ENCODE measurements around the gene SRMS.

Gene SRMS

DNA sequence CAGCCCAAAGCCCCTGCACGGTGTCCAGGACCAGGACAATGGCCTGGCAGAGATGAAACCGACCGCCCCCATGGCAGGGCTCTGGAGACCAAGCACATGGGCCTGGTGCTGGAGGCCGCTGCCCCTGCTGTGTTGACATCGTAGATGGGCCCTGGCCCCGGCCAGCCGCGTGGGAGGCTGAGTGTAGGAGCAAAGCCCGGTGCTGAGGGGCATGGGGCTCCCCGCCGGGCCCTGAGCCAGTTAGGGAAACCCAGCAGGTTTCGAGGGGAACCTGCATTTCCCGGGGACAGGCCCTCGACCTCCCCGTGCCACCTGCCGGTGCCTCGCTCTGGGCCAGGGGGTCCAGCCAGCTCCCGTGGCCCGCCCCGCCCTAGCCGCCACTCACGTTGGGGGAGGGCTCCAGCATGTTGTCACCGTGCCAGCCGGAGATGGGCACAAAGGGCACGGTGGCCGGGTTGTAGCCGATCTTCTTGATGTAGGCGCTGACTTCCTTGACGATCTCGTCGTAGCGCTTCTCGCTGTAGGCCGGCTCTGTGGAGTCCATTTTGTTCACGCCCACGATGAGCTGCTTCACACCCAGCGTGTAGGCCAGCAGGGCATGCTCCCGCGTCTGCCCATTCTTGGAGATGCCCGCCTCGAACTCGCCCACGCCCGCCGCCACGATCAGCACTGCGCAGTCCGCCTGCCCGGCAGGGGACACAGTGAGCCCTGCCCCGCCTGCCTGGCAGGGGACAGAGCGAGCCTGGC is 53.0 kb downstream of the SRMS start:
- TF ChIP-seq, protein P1, sequence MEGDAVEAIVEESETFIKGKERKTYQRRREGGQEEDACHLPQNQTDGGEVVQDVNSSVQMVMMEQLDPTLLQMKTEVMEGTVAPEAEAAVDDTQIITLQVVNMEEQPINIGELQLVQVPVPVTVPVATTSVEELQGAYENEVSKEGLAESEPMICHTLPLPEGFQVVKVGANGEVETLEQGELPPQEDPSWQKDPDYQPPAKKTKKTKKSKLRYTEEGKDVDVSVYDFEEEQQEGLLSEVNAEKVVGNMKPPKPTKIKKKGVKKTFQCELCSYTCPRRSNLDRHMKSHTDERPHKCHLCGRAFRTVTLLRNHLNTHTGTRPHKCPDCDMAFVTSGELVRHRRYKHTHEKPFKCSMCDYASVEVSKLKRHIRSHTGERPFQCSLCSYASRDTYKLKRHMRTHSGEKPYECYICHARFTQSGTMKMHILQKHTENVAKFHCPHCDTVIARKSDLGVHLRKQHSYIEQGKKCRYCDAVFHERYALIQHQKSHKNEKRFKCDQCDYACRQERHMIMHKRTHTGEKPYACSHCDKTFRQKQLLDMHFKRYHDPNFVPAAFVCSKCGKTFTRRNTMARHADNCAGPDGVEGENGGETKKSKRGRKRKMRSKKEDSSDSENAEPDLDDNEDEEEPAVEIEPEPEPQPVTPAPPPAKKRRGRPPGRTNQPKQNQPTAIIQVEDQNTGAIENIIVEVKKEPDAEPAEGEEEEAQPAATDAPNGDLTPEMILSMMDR (conservative IDR thresholded peaks at IDR 0.05) = no peak
- H3K27ac ChIP-seq = no peak overlapping the region; the same call in 1 of the 2 replicates

DNA sequence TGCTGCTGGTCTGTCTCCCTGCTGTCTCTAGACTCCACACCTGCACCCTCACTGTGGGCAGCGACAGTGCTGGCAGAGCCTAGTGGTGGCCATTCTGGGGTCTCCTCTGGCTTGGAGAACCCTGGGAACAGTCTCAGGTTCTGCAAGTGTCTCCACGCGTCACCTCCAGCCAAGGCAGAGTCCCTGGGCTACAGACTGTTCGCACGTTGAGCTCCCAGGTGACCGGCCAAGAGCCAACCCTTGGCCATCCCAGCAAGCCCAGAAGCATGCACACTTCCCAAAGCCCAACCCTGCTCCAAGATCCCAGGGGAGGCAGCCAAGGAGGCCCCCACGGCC is 53.5 kb downstream of the SRMS start:
- H3K27ac ChIP-seq = no peak overlapping the region
- TF ChIP-seq, protein P1 (conservative IDR thresholded peaks at IDR 0.05) = no peak

DNA sequence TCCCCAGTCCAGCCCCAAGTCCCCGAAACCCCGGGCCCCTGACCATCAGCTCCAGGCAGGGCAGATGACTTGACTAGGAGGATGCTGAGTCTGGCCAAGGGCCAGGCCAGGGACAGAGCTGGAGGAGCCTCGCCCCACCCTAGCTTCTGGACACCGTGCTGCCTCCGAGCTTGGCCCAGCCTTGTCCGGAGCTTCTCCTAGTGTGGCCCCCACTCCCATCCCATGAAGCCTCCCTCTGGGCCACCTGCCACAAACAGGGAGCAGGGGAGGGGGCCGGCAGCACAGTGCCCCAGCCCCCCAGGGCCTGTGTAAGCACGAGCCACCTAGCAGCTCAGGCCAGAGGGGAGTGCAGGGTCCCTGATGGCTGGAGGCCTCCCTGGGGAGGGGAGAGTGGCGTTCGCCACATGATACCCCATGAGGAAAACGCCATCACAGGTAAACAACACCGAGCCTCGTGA is 54.0 kb downstream of the SRMS start:
- no peak overlapping the region for H3K27ac ChIP-seq
- TF ChIP-seq, protein P1 (conservative IDR thresholded peaks at IDR 0.05) = no peak

DNA sequence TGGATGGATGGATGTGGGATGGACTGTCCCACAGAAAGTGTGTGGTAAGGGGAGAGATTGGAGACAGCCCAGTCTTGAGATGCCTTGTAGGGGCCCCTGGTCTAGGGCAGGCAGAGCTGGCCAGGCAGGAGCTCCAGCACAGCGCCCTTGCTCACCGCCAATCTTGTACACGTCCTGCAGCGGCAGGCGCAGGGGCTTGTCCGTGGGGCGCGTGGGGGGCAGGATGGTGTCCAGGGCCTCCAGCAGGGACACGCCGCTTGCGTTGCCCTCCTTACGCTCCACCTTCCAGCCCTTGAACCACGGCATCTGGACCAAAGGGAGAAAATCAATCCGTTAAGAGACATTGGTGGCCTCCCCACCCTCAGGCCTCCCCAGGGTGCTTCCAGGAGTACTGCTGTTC is 54.6 kb downstream of the SRMS start:
- TF ChIP-seq, protein P1 (conservative IDR thresholded peaks at IDR 0.05) = no peak
- H3K27ac ChIP-seq = no peak overlapping the region

DNA sequence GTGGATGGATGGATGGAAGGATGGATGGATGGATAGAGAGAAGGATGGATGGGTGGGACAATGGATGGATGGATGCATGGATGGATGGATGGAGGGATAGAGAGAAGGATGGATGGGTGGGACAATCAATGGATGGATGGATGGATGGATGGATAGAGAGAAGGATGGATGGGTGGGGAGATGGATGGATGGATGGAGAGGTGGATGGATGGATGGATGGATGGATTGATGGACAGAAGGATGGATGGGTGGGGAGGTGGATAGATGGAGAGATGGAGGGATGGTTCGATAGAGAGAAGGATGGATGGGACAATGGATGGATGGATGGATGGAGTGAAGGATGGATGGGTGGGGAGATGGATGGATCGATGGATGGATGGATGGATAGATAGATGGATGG is 55.0 kb downstream of the SRMS start:
- TF ChIP-seq, protein P1 (conservative IDR thresholded peaks at IDR 0.05) = no peak
- no peak overlapping the region for H3K27ac ChIP-seq

DNA sequence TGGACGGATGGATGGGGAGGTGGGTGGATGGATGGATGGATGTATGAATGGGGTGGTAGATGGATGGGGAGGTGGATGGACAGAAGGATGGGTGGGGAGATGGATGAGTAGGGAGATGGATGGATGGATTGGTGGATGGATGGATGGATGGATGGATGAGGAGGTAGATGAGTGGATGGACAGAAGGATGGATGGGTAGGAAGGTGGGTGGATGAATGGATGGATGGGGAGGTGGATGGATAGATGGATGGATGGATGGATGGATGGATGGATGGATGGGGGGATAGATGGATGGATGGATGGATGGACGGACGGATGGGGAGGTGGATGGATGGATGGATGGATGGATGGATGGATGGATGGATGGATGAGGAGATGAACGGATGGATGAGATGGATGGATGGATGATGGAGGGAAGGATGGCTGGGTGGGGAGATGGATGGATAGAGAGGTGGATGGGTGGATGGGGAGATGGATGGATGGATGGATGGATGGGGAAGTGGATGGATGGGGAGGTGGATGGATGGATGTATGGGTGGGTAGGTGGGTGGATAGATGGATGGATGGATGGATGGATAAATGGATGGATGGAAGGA is 55.8 kb downstream of the SRMS start:
- H3K27ac ChIP-seq = no peak overlapping the region

DNA sequence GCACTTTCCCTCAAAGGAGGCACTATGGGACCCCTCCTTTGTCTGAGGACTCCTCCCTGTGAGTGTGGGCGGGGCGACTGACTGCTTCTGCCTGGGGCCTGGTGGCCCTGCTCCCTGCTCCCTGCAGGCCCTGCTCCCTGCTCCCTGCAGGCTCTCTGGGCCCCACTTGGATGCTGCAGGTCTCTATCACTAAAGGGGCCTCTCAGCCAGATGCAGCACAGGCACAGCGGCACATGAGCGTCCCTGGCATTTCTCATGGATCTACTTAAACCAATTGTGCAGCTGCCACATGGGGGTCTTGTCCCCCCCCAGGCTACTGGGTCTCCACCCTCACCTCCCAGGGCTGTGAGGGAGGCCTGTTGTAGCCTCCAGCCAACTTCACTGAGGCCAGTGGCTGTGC is 56.5 kb downstream of the SRMS start:
- TF ChIP-seq, protein P1 (conservative IDR thresholded peaks at IDR 0.05) = no peak

More for the DNA sequence above, 55.8 kb downstream of the SRMS start:
- TF ChIP-seq, protein P1 (conservative IDR thresholded peaks at IDR 0.05) = no peak

More for the DNA sequence above, 56.5 kb downstream of the SRMS start:
- no peak overlapping the region for H3K27ac ChIP-seq
